GM21717 (cell line): ENCODE data around the gene PRPF6.

Experiments
- ATAC-seq: cut with Tn5 transposase; IDR thresholded peaks from one replicate; pipeline ENCODE4 v1.9.1; 2021; ENCODE audit warnings: mild to moderate bottlenecking, moderate library complexity; ENCODE audit not compliant: unreplicated experiment

PRPF6 gene

GRCh38 chr20:64045346-64046011 lies 64.5 kb downstream of the PRPF6 start:
- no peak for ATAC-seq

- no peak for ATAC-seq
Observed at GRCh38 chr20:64047046-64047389, 66.1 kb downstream of the PRPF6 start.

GRCh38 chr20:64047968-64048401 lies 67.1 kb downstream of the PRPF6 start:
- ATAC-seq: no peak

- no peak for ATAC-seq
Observed at GRCh38 chr20:64048402-64049044, 67.6 kb downstream of the PRPF6 start.

GRCh38 chr20:64049060-64049877 lies 68.3 kb downstream of the PRPF6 start, which contains the start of gene SOX18:
SOX18 (minus strand) TSS chr20:64049639; CDS start chr20:64049516, 123 bp downstream.
- no peak for ATAC-seq

GRCh38 chr20:64049878-64050260 lies 68.9 kb downstream of the PRPF6 start:
- ATAC-seq: no peak

GRCh38 chr20:64050261-64051032 lies 69.5 kb downstream of the PRPF6 start:
- no peak for ATAC-seq

GRCh38 chr20:64051033-64051452 lies 70.1 kb downstream of the PRPF6 start:
- no peak for ATAC-seq

GRCh38 chr20:64051561-64052325 lies 70.8 kb downstream of the PRPF6 start:
- no peak for ATAC-seq

- ATAC-seq: no peak
Observed at GRCh38 chr20:64052326-64052722, 71.4 kb downstream of the PRPF6 start.

GRCh38 chr20:64052987-64053840 lies 72.3 kb downstream of the PRPF6 start:
- ATAC-seq: no peak

- no peak for ATAC-seq
Observed at GRCh38 chr20:64053841-64054661, 73.1 kb downstream of the PRPF6 start.

- ATAC-seq: no peak
Observed at GRCh38 chr20:64055396-64055892, 74.5 kb downstream of the PRPF6 start.

- no peak for ATAC-seq
Observed at GRCh38 chr20:64055893-64056638, 75.1 kb downstream of the PRPF6 start.

GRCh38 chr20:64056639-64056888 lies 75.6 kb downstream of the PRPF6 start:
- ATAC-seq: no peak

- ATAC-seq: no peak
Observed at GRCh38 chr20:64056889-64057627, 76.1 kb downstream of the PRPF6 start.
